H1 (cell line): Measurements from ENCODE around the gene CD151. TPM values are rescaled to one million over a fixed set of nuclear protein-coding genes. Genes with fewer than 3 reads are reported as not detected.
A peak's percentile ranks its signal among the peaks of the same experiment; 100 is the strongest.

Source experiments
- BACH1 ChIP-seq: IDR thresholded peaks from 2 replicates; pipeline ENCODE4 v1.6.1; 2012; ENCODE audit warnings: low read length, improper control_type of control experiment
- BCL11A ChIP-seq, 2 experiments: IDR thresholded peaks; one replicate each; pipeline ENCODE4 v1.6.1; 2011; ENCODE audit warnings: low read depth in 2 of 2, low read length in 2 of 2, mild to moderate bottlenecking in 2 of 2
- CEBPB ChIP-seq: IDR thresholded peaks from 2 replicates; pipeline ENCODE4 v1.6.1; 2012; ENCODE audit warnings: low read depth, low read length
- CHD1 ChIP-seq: IDR thresholded peaks from 2 replicates; pipeline ENCODE4 v1.6.1; 2012; ENCODE audit warnings: low read depth, low read length, improper control_type of control experiment
- CTBP2 ChIP-seq: IDR thresholded peaks from 2 replicates; pipeline ENCODE4 v1.7.0; 2011; ENCODE audit warnings: borderline replicate concordance, mild to moderate bottlenecking, moderate library complexity, mixed read lengths, low read length; ENCODE audit not compliant: insufficient read depth, insufficient read length
- EZH2 ChIP-seq: fragments of 200-600 bp; sonication (generic); IDR thresholded peaks from 2 replicates; pipeline ENCODE4 v1.7.1; 2012; ENCODE audit warnings: low read depth, mild to moderate bottlenecking, moderate library complexity, low read length, inconsistent platforms; ENCODE audit not compliant: severe bottlenecking
- GABPA ChIP-seq: IDR thresholded peaks from 2 replicates; pipeline ENCODE4 v1.6.1; 2011; ENCODE audit warnings: mild to moderate bottlenecking, low read length, moderate library complexity, borderline replicate concordance; ENCODE audit not compliant: insufficient read depth
- GTF2F1 ChIP-seq: IDR thresholded peaks from 2 replicates; pipeline ENCODE4 v1.6.1; 2012; ENCODE audit warnings: low read depth, low read length, improper control_type of control experiment, borderline replicate concordance
- JUND ChIP-seq: IDR thresholded peaks from 2 replicates; pipeline ENCODE4 v1.6.1; 2011; ENCODE audit warnings: mild to moderate bottlenecking, improper control_type of control experiment, low read length
- KDM4A ChIP-seq: IDR thresholded peaks from one replicate; pipeline ENCODE4 v1.7.1; 2012; ENCODE audit warnings: low read depth, mild to moderate bottlenecking, moderate library complexity, low read length, inconsistent platforms; ENCODE audit not compliant: severe bottlenecking
- POLR2AphosphoS5 ChIP-seq: IDR thresholded peaks from 2 replicates; pipeline ENCODE4 v1.6.1; 2011; ENCODE audit warnings: low read depth, low read length
- POU5F1 ChIP-seq: IDR thresholded peaks from 2 replicates; pipeline ENCODE4 v1.6.1; 2011; ENCODE audit warnings: low read depth, mild to moderate bottlenecking, low read length, moderate library complexity
- SIX5 ChIP-seq: IDR thresholded peaks from 2 replicates; pipeline ENCODE4 v1.6.1; 2011; ENCODE audit warnings: mild to moderate bottlenecking, low read depth, low read length
- SP1 ChIP-seq: IDR thresholded peaks from 2 replicates; pipeline ENCODE4 v1.6.1; 2011; ENCODE audit warnings: low read depth, low read length
- SP2 ChIP-seq: IDR thresholded peaks from 2 replicates; pipeline ENCODE4 v1.6.1; 2012; ENCODE audit warnings: mild to moderate bottlenecking, low read length, inconsistent platforms
- TCF12 ChIP-seq: IDR thresholded peaks from 2 replicates; pipeline ENCODE4 v1.6.1; 2011; ENCODE audit warnings: low read depth, mild to moderate bottlenecking, low read length
- TEAD4 ChIP-seq: IDR thresholded peaks from 2 replicates; pipeline ENCODE4 v1.6.1; 2012; ENCODE audit warnings: low read depth, low read length, inconsistent platforms, mixed read lengths
- polyA plus RNA-seq, 7 experiments: library from polyadenylated mRNA; depleted of rRNA in 3 of 7; stranded (reverse) in 5 of 7; unstranded in 2 of 7; fragments of >200 nt in 5 of 7; fragments of 200-250 nt in 2 of 7; gene quantifications; 1 replicate in 5 of 7; 2 replicates in 1 of 7; 4 replicates in 1 of 7; pipeline versions ENCODE4 v1.2.1 to v1.2.3, GENCODE V29; 2011 to 2013; ENCODE audit warnings: missing spikeins in 2 of 7, mixed read lengths in 2 of 7
- total RNA-seq: library from RNA; stranded (reverse); fragmentation: NEBNext Ultra II Directional; extraction: Animal tissue kit (Norgen Biotek cat#: 25700); gene quantifications from 2 replicates; pipeline ENCODE4 v1.2.1, GENCODE V29; 2021
- TF ChIP-seq, protein P1 (sequence below), 3 experiments: IDR thresholded peaks; 1 replicate in 2 of 3; 2 replicates in 1 of 3; pipeline versions ENCODE4 v1.5.1 to v1.6.1; 2011; ENCODE audit warnings: low read length in 3 of 3, mild to moderate bottlenecking in 3 of 3, inconsistent platforms in 2 of 3, low read depth in 1 of 3, moderate library complexity in 1 of 3; ENCODE audit not compliant: insufficient read depth in 1 of 3; ENCODE audit errors: control extremely low read depth in 1 of 3
- TF ChIP-seq, protein P2 (sequence below): IDR thresholded peaks from 2 replicates; pipeline ENCODE4 v1.6.1; 2011; ENCODE audit warnings: low read length, improper control_type of control experiment

CD151 gene
- total and polyA plus RNA-seq, 2 of the 8 experiments (the other 6 are each of a cell fraction or from before 2014, with no cell fraction given) = 101 to 212 TPM

GRCh38 chr11:830295-831117 lies 2.2 kb upstream of the CD151 start (continued):
- TF ChIP-seq JUND (no peak), SP2 (no peak), TCF12 (no peak), CEBPB (no peak), SP1 (0 out of 2 replicates have a peak, but pooled peaks have one; percentile 47), CHD1 (no peak), TEAD4 (no peak), POLR2AphosphoS5 (0 out of 2 replicates have a peak, but pooled peaks have one; percentile 14), GABPA (0 out of 2 replicates have a peak, but pooled peaks have one; percentile 14), CTBP2 (no peak), KDM4A (peak; percentile 68), BACH1 (0 out of 2 replicates have a peak, but pooled peaks have one; percentile 3), BCL11A (IDR thresholded peaks at IDR 0.05; ENCODE audit: low read depth in 2 of 2, low read length in 2 of 2) (no peak), POU5F1 (no peak), EZH2 (peak; percentile 50), SIX5 (no peak), GTF2F1 (no peak)
- TF ChIP-seq, protein P1, sequence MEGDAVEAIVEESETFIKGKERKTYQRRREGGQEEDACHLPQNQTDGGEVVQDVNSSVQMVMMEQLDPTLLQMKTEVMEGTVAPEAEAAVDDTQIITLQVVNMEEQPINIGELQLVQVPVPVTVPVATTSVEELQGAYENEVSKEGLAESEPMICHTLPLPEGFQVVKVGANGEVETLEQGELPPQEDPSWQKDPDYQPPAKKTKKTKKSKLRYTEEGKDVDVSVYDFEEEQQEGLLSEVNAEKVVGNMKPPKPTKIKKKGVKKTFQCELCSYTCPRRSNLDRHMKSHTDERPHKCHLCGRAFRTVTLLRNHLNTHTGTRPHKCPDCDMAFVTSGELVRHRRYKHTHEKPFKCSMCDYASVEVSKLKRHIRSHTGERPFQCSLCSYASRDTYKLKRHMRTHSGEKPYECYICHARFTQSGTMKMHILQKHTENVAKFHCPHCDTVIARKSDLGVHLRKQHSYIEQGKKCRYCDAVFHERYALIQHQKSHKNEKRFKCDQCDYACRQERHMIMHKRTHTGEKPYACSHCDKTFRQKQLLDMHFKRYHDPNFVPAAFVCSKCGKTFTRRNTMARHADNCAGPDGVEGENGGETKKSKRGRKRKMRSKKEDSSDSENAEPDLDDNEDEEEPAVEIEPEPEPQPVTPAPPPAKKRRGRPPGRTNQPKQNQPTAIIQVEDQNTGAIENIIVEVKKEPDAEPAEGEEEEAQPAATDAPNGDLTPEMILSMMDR (IDR thresholded peaks at IDR 0.05; ENCODE audit: control extremely low read depth in 1 of 3, insufficient read depth in 1 of 3, low read depth in 1 of 3, low read length in 3 of 3) = peak in 1 of 3 experiments; percentile 12; a peak in 1 of 4 replicates
- TF ChIP-seq, protein P2, sequence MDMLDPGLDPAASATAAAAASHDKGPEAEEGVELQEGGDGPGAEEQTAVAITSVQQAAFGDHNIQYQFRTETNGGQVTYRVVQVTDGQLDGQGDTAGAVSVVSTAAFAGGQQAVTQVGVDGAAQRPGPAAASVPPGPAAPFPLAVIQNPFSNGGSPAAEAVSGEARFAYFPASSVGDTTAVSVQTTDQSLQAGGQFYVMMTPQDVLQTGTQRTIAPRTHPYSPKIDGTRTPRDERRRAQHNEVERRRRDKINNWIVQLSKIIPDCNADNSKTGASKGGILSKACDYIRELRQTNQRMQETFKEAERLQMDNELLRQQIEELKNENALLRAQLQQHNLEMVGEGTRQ = peak; percentile 73
